Measurements from ENCODE around the gene SLC43A3.

DNA sequence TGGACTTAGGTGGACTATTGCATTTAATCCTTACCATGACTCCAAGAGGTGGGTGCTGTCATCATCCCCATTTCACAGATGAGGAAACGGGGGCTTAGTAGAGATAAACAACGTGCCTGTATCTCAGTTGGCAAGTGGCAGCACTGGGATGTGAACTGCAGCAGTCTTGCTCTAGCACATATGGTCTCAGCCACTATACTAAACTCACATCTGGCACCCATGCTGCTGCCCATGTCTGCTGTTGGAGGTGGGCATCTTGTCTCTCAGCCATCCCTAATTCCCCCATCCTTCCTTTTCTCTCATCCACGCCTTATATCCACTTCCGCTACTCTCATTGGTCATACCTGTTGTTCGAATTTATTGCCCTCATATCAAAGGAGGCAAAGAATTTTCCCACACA is 49.8 kb downstream of the SLC43A3 start:
- TF ChIP-seq CTCF (IDR thresholded peaks at IDR 0.05; ENCODE audit: poor library complexity) (no peak), EZH2 (IDR thresholded peaks at IDR 0.05; ENCODE audit: borderline replicate concordance) (no peak), EZH2phosphoT487 (IDR thresholded peaks at IDR 0.05; ENCODE audit: low read depth, severe bottlenecking, unreplicated experiment) (no peak)

Data from hepatocyte (in vitro differentiated cells).